ENCODE data around the gene HOXA7. TPM values are rescaled to one million over a fixed set of nuclear protein-coding genes. Genes with fewer than 3 reads are reported as not detected.

HOXA7 gene
- total RNA-seq, 2 donors from 2014 or later = not detected

- Mint-ChIP-seq H3K4me1 (peaks cover 24% of the 10 kb centered on the region), H3K27me3 (peaks cover 82% of the 10 kb centered on the region), H3K27ac (peak overlapping the region; percentile 78), H3K4me3 (peak overlapping the region; percentile 73), H3K36me3 (ENCODE audit: low read depth) (peaks cover 7% of the 10 kb centered on the region)
- ATAC-seq (peak; percentile 21), DNase-seq (no peak)
- H3K9me3 ChIP-seq (ENCODE audit: control insufficient read depth, low read length, poor library complexity, severe bottlenecking) = no peaks in the 10 kb centered on the region
Measured at GRCh38 chr7:27160145-27160545, 3.7 kb upstream of the HOXA7 start.

DNA sequence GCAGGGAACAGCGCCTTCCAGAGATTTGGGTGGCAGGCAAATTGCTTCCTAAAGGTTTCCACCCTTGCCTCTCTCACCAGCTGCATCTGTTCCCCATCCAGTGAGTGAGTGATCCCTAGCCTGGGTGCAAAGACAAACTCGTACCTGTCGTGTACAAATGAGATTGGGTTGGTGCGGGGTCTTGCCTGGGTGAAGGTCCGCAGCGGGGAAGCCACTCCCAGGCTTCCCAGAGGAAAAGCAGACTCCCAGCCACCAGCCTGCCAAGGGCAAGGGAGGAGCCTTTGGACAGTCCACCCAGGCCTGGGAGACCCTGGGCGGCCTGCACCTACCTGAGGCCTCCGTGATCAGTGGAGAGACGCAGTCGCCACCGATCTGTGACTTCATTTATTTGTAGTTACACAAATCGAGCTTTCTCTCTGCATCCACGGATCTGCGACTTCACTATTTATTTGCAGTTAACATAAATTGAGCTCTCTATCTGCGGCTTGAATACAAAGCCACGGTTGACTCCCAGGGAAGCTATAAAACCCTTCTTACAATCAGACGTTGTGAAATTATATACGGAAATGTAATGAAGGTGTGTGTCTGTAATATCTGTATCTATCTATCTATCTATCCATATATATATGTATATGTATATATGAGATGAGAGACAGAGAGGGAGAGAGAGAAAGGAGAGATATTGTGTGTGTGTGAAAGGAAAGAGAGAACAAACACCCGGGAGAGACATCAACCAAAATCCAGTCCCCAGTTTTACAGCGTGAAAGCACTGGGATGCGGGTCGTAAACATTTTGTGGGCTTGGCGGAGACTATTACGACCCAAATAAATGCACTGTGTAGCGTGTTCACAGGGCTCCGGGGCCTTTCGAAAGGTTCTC is 3.0 kb upstream of the HOXA7 start:
- Mint-ChIP-seq H3K4me1 (peaks cover 29% of the 10 kb centered on the region), H3K27ac (peak overlapping the region; percentile 78), H3K27me3 (peaks cover 85% of the 10 kb centered on the region), H3K4me3 (peak overlapping the region; percentile 73), H3K36me3 (ENCODE audit: low read depth) (peaks cover 10% of the 10 kb centered on the region)
- no peak for DNase-seq
- no peak for ATAC-seq
- no peaks in the 10 kb centered on the region for H3K9me3 ChIP-seq (ENCODE audit: control insufficient read depth, low read length, poor library complexity, severe bottlenecking)

GRCh38 chr7:27158436-27159265 is 2.2 kb upstream of the HOXA7 start:
- Mint-ChIP-seq H3K27ac (peak overlapping the region; percentile 78), H3K4me1 (peaks cover 30% of the 10 kb centered on the region), H3K27me3 (peaks cover 85% of the 10 kb centered on the region), H3K4me3 (peak overlapping the region; percentile 15), H3K36me3 (ENCODE audit: low read depth) (peaks cover 12% of the 10 kb centered on the region)
- DNase-seq (no peak), ATAC-seq (no peak)
- no peaks in the 10 kb centered on the region for H3K9me3 ChIP-seq (ENCODE audit: control insufficient read depth, low read length, poor library complexity, severe bottlenecking)

GRCh38 chr7:27157702-27158431 is 1.4 kb upstream of the HOXA7 start:
- Mint-ChIP-seq H3K4me1 (peaks cover 34% of the 10 kb centered on the region), H3K36me3 (ENCODE audit: low read depth) (peaks cover 13% of the 10 kb centered on the region), H3K27me3 (peaks cover 84% of the 10 kb centered on the region), H3K27ac (peak overlapping the region; percentile 78), H3K4me3 (peak overlapping the region; percentile 72)
- H3K9me3 ChIP-seq (ENCODE audit: control insufficient read depth, low read length, poor library complexity, severe bottlenecking) = no peaks in the 10 kb centered on the region
- DNase-seq = no peak
- ATAC-seq = no peak

GRCh38 chr7:27156916-27157701 is 634 bp upstream of the HOXA7 start:
- peaks cover 83% of the 10 kb centered on the region for H3K27me3 Mint-ChIP-seq
- H3K4me3 Mint-ChIP-seq = peak overlapping the region; percentile 72
- H3K36me3 Mint-ChIP-seq (ENCODE audit: low read depth) = peaks cover 13% of the 10 kb centered on the region
- ATAC-seq = no peak
- H3K9me3 ChIP-seq (ENCODE audit: control insufficient read depth, low read length, poor library complexity, severe bottlenecking) = no peaks in the 10 kb centered on the region
- H3K4me1 Mint-ChIP-seq = peaks cover 37% of the 10 kb centered on the region
- peak overlapping the region; percentile 78 for H3K27ac Mint-ChIP-seq
- DNase-seq = no peak

DNA sequence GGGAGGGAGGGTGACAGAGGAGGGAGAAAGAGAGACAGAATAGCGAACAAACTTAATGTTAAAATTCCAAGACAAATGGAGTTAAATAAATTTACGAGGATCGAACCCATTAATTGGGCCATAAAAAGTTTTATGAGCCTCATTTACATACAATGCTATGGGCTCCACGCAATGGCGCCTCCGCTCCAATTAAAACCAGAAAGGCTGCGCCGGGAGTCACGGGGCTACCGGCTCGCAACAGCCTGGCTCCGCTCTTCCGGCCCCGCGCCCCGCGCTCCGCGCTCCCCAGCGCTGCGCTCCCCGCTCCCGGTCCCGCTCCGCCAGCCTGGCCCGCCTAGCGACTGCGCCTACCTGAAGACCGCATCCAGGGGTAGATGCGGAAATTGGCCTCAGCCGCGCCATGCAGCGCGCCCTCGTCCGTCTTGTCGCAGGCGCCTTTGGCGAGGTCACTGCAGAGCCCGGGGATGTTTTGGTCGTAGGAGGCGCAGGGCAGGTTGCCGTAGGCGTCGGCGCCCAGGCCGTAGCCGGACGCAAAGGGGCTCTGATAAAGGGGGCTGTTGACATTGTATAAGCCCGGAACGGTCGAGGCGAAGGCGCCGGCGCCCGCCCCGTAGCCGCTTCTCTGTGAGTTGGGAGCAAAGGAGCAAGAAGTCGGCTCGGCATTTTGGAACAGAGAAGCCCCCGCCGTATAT is 513 bp downstream of the HOXA7 start:
- peaks cover 16% of the 10 kb centered on the region for H3K36me3 Mint-ChIP-seq (ENCODE audit: low read depth)
- DNase-seq (no peak), ATAC-seq (no peak)
- peak overlapping the region; percentile 78 for H3K27ac Mint-ChIP-seq
- H3K27me3 Mint-ChIP-seq = peaks cover 87% of the 10 kb centered on the region
- H3K9me3 ChIP-seq (ENCODE audit: control insufficient read depth, low read length, poor library complexity, severe bottlenecking) = no peaks in the 10 kb centered on the region
- peaks cover 46% of the 10 kb centered on the region for H3K4me1 Mint-ChIP-seq
- peak overlapping the region; percentile 78 for H3K4me3 Mint-ChIP-seq

DNA sequence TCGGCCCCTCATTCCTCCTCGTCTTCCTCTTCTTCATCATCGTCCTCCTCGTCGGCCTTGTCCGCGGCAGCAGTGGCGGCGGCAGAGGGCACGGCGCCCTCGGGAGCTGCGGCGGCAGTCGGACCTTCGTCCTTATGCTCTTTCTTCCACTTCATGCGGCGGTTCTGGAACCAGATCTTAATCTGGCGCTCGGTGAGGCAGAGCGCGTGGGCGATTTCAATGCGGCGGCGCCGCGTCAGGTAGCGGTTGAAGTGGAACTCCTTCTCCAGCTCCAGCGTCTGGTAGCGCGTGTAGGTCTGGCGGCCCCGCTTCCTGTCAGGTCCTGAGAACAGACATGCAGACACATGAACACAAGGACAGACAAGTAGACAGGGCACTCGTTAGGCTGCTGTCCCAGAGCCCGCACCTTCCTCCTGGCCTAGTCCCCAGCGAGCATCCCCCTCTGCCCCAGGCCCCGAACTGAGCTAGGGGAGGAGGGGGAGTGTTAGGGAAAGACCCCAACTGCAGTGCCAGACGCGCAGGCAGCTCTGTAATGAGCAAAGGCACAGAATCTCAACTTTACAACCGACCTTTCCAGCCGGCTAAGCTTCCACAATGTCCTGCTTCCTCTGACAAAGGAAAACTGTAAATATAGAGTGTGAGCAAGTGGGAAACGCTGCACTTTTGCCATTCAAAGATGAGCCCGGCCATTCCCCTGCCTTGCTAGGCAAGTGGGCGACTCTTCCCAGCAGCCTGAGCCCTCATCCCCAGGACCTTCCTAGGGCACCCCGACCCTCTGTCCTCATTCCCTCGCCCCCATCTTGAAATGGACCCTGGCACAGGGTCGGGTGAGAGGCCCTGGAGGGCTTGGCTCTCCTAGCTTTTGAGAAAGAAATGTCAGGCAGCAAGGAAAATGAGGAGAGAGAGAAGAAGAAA is 1.3 kb downstream of the HOXA7 start:
- H3K9me3 ChIP-seq (ENCODE audit: control insufficient read depth, low read length, poor library complexity, severe bottlenecking) = no peaks in the 10 kb centered on the region
- H3K27me3 Mint-ChIP-seq = peaks cover 92% of the 10 kb centered on the region
- peaks cover 18% of the 10 kb centered on the region for H3K36me3 Mint-ChIP-seq (ENCODE audit: low read depth)
- no peak for ATAC-seq
- H3K4me1 Mint-ChIP-seq = peaks cover 52% of the 10 kb centered on the region
- no peak for DNase-seq
- peak overlapping the region; percentile 91 for H3K27ac Mint-ChIP-seq
- peak overlapping the region; percentile 78 for H3K4me3 Mint-ChIP-seq

- DNase-seq (no peak), ATAC-seq (no peak)
- peak overlapping the region; percentile 66 for H3K4me3 Mint-ChIP-seq
- peaks cover 92% of the 10 kb centered on the region for H3K27me3 Mint-ChIP-seq
- H3K27ac Mint-ChIP-seq = peak overlapping the region; percentile 91
- peaks cover 15% of the 10 kb centered on the region for H3K36me3 Mint-ChIP-seq (ENCODE audit: low read depth)
- no peaks in the 10 kb centered on the region for H3K9me3 ChIP-seq (ENCODE audit: control insufficient read depth, low read length, poor library complexity, severe bottlenecking)
- peaks cover 49% of the 10 kb centered on the region for H3K4me1 Mint-ChIP-seq
Measured at GRCh38 chr7:27154369-27154768, 2.1 kb downstream of the HOXA7 start.

DNA sequence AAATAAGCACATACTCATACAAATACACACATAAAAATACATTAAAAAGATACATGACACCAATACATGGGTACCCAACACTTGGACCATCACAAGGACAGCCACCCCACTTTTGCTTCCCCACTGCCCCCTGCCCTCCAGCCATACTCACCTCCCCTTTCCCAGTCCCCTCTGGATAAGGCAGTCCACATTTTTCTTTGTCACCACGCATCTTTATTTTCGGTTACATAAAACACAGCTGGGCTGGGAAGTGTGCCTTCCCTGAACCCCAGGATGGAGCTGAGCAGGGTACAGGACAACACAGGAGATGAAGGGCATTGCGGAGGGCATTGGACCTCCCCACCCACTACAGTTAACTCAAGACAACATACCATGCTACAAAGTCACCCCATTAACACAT is 2.9 kb downstream of the HOXA7 start:
- peaks cover 47% of the 10 kb centered on the region for H3K4me1 Mint-ChIP-seq
- ATAC-seq (no peak), DNase-seq (no peak)
- H3K27me3 Mint-ChIP-seq = peaks cover 92% of the 10 kb centered on the region
- H3K9me3 ChIP-seq (ENCODE audit: control insufficient read depth, low read length, poor library complexity, severe bottlenecking) = no peaks in the 10 kb centered on the region
- H3K36me3 Mint-ChIP-seq (ENCODE audit: low read depth) = peaks cover 15% of the 10 kb centered on the region
- peak overlapping the region; percentile 54 for H3K4me3 Mint-ChIP-seq
- peak overlapping the region; percentile 91 for H3K27ac Mint-ChIP-seq

GRCh38 chr7:27152816-27153442 is 3.5 kb downstream of the HOXA7 start:
- H3K27ac Mint-ChIP-seq = peak overlapping the region; percentile 91
- H3K4me1 Mint-ChIP-seq = peaks cover 47% of the 10 kb centered on the region
- DNase-seq (no peak), ATAC-seq (no peak)
- peaks cover 14% of the 10 kb centered on the region for H3K36me3 Mint-ChIP-seq (ENCODE audit: low read depth)
- peaks cover 92% of the 10 kb centered on the region for H3K27me3 Mint-ChIP-seq
- no peak overlapping the region for H3K4me3 Mint-ChIP-seq
- no peaks in the 10 kb centered on the region for H3K9me3 ChIP-seq (ENCODE audit: control insufficient read depth, low read length, poor library complexity, severe bottlenecking)
